Spleen (tissue), 7 donors: Measurements from ENCODE around the gene CASP10.

ENCODE experiments used
- CTCF ChIP-seq, 11 experiments: fragments of 200-600 bp in 7 of 11; fragments of 450-650 bp in 4 of 11; sonication (generic) in 4 of 11; IDR thresholded peaks in 8 of 11; conservative IDR thresholded peaks in 3 of 11; 1 replicate in 7 of 11; 2 replicates in 4 of 11; pipeline versions ENCODE4 v1.4.0 to v1.8.0; 2016 to 2021; ENCODE audit warnings: antibody characterized with exemption in 11 of 11, inconsistent platforms in 4 of 11, mild to moderate bottlenecking in 1 of 11
- POLR2A ChIP-seq, 3 donors: fragments of 450-650 bp; IDR thresholded peaks; one replicate each; pipeline ENCODE4 v1.5.1; 2017; ENCODE audit warnings: antibody characterized with exemption in 3 of 3, mild to moderate bottlenecking in 1 of 3
- donor health status: DM: no; HTN: no; CAD: no; lungs with moderate emphysema.
- donor health status: DM: no; HTN: no; CAD: no.
- donor health status: DM: no; HTN: no; CAD: no.

DNA sequence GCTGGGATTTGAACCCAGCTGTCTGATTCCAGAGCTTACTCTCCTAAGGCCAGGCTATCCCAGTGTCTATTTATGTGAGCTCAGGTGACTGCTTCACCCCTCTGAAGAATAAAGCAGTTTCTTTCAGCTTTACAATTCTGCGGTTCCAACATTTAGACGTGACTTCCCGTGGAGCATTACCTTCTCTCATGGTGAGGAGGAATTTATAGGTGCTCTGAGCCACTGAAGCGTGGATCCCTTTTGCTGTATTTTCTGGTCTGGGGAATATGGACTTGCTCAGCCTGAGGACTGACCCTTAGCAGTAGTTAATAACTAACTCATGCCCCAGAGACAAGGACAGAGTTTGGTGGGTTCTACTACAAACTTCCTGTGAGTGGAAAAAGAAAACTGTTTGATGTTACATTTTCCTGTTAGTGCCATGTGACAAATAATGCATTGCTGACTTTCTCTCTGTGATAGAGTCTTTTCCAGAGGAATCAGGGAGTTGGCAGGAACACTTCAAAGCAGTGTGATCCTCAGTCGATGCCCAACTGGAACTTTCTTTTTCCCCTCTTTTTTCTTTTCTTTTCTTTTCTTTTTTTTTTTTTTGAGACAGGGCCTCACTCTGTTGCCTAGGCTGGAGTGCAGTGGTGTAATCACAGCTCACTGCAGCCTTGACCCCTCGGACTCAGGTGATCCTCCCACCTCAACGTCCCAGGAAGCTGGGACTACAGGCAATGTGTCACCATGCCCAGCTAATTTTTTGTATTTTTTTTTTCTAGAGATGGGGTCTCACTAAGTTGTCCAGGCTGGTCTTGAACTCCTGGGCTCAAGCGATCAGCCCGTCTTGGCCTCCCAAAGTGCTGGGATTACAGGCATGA lies 21.9 kb downstream of the CASP10 start:
- TF ChIP-seq POLR2A (IDR thresholded peaks at IDR 0.05) = no peak
- TF ChIP-seq CTCF (IDR thresholded peaks at IDR 0.05 in 8 of 11, conservative IDR thresholded peaks at IDR 0.05 in 3 of 11) = no peak
